Muscle of arm (tissue), 12 donors: ENCODE results near the gene PTMA. TPM values are rescaled to one million over a fixed set of nuclear protein-coding genes. Genes with fewer than 3 reads are reported as not detected.
"Not testable (repeated sequence)": the region's sequence is repeated elsewhere in the genome, so short reads cannot be mapped to it uniquely, and the experiment has no call there.

Source experiments
- DNase-seq: peaks from one replicate; pipeline ENCODE4 v3.0.0-alpha.2; 2013
- polyA plus RNA-seq, 12 donors: library from polyadenylated mRNA; unstranded; fragments of 120-200 nt; gene quantifications; one replicate each; pipeline ENCODE4 v1.2.1, GENCODE V29; 2013; ENCODE audit not compliant: insufficient read length in 12 of 12

PTMA gene
- polyA plus RNA-seq, 12 donors = 465 to 1,696 (median 648) TPM

DNA sequence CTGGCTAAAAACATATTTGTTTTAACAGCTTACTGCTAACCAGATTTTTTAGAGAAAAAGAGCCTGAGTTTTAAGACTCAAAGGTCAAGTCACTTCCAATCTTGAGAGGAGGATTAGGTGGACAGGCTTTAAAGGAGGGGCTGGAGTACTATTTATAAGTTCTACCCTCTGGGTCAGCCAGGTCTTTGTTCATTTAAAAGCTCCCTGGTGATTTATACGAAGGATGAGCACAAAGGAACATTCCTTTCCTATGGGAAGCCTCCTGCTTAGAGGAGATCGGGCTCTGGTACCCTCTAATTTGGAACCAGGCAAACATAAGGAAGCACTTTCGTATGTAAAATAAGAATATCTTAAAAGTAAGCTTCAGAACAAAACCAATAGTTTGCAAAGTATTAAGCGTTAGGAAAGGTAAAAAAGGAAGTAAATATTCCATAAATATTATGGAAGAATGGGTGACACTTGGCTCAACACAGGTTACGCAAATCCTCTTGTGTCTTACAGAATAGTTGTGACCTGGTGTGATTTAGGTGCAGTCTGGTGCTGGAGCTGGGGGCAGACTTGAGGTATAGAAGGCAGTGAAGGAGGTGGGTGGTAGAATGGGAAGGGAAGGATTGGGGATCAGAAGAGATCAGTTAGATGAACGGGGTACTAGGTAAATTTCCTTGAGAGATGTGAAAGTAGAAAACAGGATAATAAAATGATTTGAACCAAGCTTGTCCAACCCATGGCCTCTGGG lies 37.1 kb downstream of the PTMA start:
- DNase-seq = no peak

DNA sequence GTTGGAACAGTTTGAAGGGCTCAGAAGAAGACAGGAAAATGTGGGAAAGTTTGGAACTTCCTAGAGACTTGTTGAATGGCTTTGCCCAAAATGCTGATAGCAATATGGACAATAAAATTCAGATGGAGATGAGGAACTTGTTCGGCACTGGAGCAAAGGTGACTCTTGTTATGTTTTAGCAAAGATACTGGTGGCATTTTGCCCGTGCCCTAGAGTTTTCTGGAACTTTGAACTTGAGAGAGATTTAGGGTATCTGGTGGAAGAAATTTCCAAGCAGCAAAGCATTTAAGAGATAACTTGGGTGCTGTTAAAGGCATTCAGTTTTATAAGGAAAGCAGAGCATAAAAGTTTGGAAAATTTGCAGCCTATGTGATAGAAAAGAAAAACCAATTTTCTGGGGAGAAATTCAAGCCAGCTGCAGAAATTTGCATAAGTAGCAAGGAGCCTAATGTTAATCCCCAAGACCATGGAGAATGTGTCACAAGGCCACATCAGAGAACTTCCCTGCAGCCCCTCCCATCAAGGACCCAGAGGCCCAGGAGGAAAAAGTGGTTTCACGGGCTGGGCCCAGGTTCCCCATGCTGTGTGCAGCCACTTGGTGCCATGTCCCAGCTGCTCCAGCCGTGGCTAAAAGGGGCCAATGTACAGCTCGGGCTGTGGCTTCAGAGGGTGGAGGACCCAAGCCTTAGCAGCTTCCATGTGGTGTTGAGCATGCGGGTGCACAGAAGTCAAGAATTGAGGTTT lies 40.0 kb downstream of the PTMA start:
- DNase-seq = not testable (repeated sequence)

DNA sequence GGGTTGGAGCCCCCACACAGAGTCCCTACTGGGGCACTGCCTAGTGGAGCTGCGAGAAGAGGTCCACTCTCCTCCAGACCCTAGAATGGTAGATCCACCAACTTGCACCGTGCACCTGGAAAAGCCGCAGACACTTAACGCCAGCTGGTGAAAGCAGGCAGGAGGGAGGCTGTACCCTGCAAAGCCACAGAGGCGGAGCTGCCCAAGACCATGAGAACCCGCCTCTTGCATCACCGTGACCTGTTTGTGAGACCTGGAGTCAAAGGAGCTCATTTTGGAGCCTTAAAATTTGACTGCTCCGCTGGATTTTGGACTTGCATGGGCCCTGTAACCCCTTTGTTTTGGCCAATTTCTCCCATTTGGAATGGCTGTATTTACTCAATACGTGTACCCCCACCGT lies 40.7 kb downstream of the PTMA start:
- not testable (repeated sequence) for DNase-seq

DNA sequence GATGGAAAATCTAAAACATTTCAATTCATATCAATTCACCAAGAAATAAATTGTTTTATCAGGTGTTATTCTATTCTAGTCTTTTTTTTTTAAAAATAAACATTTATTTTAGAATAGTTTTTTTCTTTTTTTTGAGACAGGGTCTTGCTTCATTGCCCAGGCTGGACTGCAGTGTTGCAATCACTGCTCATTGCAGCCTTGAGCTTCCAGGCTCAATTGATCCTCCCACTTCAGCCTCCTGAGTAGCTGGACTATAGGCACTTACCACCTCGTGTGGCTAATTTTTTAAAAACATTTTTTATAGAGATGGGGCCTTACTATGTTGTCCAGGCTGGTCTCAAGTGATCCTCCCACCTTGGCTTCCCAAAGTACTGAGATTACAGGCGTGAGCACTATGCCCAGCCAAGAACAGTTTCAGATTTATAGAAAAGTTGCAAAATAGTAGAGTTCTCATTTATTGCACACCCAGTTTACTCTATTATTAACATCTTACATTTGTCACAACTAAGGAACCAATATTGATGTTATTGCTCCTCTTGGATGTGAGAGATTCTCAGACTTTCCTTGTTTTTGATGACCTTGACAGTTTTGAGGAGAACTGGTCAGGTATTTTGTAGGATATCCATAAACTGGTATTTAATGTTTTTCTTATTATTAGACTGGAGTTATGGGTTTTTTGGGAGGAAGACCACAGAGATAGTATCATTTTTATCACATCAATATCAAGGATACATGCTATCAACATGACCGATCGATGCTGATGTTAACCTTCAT lies 42.9 kb downstream of the PTMA start:
- DNase-seq = no peak

DNA sequence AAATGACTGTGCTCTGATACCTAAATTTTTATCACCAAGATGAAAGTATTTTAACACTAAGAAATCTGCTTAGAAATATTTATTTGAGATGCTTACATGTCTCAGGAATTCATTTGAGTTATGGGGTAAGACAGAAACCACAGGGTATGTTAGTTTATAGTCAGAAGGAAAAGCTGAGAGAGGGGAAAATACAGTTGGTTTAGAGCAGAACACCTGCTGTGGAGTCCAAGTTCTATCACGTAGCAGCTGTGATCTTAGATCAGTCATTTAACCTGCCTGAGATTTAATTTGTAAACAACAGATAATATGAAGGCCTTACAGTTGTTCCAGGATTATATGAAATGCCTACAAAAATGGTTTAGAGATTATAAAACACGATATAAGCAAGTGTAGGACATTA lies 43.7 kb downstream of the PTMA start:
- DNase-seq = no peak

DNA sequence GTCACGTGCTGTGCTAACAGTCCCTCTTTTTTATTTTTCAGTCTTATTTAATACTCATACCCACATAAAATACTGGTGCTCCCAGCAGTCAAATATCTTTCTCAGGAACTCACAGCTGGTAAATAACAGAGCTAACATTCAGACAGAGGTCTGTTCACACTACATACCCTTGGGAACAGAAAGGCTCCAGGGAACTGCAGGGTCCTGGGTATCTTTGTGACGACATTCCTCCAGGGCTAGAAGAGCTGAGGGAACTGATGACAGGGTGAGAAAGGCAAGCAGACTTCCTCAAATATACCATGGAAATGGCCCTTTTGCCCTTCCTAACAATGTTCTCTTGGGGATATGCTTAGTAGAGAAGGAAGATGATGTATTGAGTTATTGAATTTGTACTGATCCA lies 53.4 kb downstream of the PTMA start:
- no peak for DNase-seq

Other genes with a start within 250 kb of the PTMA start
- 1,000 to 10,000 TPM in 1 of 12 donors, 100 to 1,000 TPM in 11; 292 to 1,067 (median 719) TPM for gene NCL, start 244.0 kb upstream of the PTMA start, polyA plus RNA-seq
- under 1 TPM in 10 of 12 donors, not detected in 2; 0.11 to 0.32 (median 0.24) TPM for gene NMUR1, start 178.1 kb upstream of the PTMA start, polyA plus RNA-seq
- not detected for gene TEX44, start 115.7 kb upstream of the PTMA start, polyA plus RNA-seq
- 10 to 100 TPM in 11 of 12 donors, not detected in 1; 15.6 to 31.9 (median 19.5) TPM for gene PDE6D, start 72.8 kb downstream of the PTMA start, polyA plus RNA-seq
- gene COPS7B, start 77.9 kb downstream of the PTMA start, polyA plus RNA-seq = 10 to 100 TPM in 11 of 12 donors, not detected in 1; 34.4 to 53.1 (median 38.8) TPM
- gene NPPC, start 217.9 kb downstream of the PTMA start, polyA plus RNA-seq = 1 to 10 TPM in 10 of 12 donors, not detected in 2; 1.8 to 5.0 (median 2.7) TPM